Thymus (tissue), 14 donors: Measurements from ENCODE around the gene CPB1. TPM values are rescaled to one million over a fixed set of nuclear protein-coding genes. Genes with fewer than 3 reads are reported as not detected.
"Not testable (repeated sequence)": the region's sequence is repeated elsewhere in the genome, so short reads cannot be mapped to it uniquely, and the experiment has no call there.

ENCODE experiments used
- DNase-seq, 9 donors: peaks; one replicate each; pipeline ENCODE4 v3.0.0-alpha.2; 2013; ENCODE audit warnings: low spot score in 9 of 9, low read depth in 6 of 9, missing footprints in 1 of 9
- H3K27ac ChIP-seq, 2 donors: one replicate each; pipeline ENCODE4 v1.5.1; 2013; ENCODE audit warnings: control low read depth in 1 of 2, low read depth in 1 of 2, low read length in 1 of 2, mild to moderate bottlenecking in 1 of 2, moderate library complexity in 1 of 2
- H3K27me3 ChIP-seq, 2 donors: one replicate each; pipeline ENCODE4 v1.5.1; 2013; ENCODE audit warnings: low read length in 1 of 2; ENCODE audit not compliant: control insufficient read depth in 2 of 2, insufficient read depth in 1 of 2
- H3K36me3 ChIP-seq, 2 donors: one replicate each; pipeline ENCODE4 v1.5.1; 2013; ENCODE audit warnings: low read length in 1 of 2, mild to moderate bottlenecking in 1 of 2, moderate library complexity in 1 of 2; ENCODE audit not compliant: control insufficient read depth in 2 of 2, insufficient read depth in 2 of 2
- H3K4me1 ChIP-seq, 2 donors: one replicate each; pipeline ENCODE4 v1.5.1; 2013; ENCODE audit warnings: low read length in 2 of 2; ENCODE audit not compliant: control insufficient read depth in 2 of 2, insufficient read depth in 2 of 2
- H3K4me3 ChIP-seq, 2 donors: one replicate each; pipeline ENCODE4 v1.5.1; 2013; ENCODE audit warnings: low read length in 2 of 2, control low read depth in 1 of 2, mild to moderate bottlenecking in 1 of 2
- H3K9me3 ChIP-seq, 2 donors: one replicate each; pipeline ENCODE4 v1.5.1; 2013; ENCODE audit warnings: low read length in 1 of 2, mild to moderate bottlenecking in 1 of 2; ENCODE audit not compliant: control insufficient read depth in 2 of 2, insufficient read depth in 1 of 2
- WGBS: extraction: QIAGEN DNeasy Blood & Tissue Kit; methylation state at CpG from one replicate; pipeline ENCODE4 v1.1.7; 2013; 5-methylcytosine and 5-hydroxymethylcytosine counted together
- long read RNA-seq, 10 donors: transcript quantifications; one replicate each; lab custom pipeline, GENCODE V29; 2026
- polyA plus RNA-seq: library from polyadenylated mRNA; stranded (reverse); fragments of 200-250 nt; gene quantifications from one replicate; pipeline ENCODE4 v1.2.3, GENCODE V29; 2013
- total RNA-seq: library from RNA; stranded (reverse); fragments of 120-200 nt; gene quantifications from one replicate; pipeline ENCODE4 v1.2.4, GENCODE V29; 2013
- donor health status: healthy.

The CPB1 gene
- total RNA-seq (0.28 TPM), polyA plus RNA-seq (0.71 TPM)
- long read RNA-seq, donor 1 = 0 reads
- long read RNA-seq, donor 2 = 0 reads
- long read RNA-seq, donor 3 = 0 reads
- long read RNA-seq, donor 4 = 0 reads
- long read RNA-seq, donor 5 = 0 reads
- long read RNA-seq, donor 6 = 0 reads
- long read RNA-seq, donor 7 = 0 reads
- long read RNA-seq, donor 8 = 0 reads
- long read RNA-seq, donor 9, partial matches to known transcripts = 0 of 1 reads
- long read RNA-seq, donor 9, other reads (novel, unspliced or antisense) = 0 of 1 reads
- long read RNA-seq, donor 10 = 0 reads

DNA sequence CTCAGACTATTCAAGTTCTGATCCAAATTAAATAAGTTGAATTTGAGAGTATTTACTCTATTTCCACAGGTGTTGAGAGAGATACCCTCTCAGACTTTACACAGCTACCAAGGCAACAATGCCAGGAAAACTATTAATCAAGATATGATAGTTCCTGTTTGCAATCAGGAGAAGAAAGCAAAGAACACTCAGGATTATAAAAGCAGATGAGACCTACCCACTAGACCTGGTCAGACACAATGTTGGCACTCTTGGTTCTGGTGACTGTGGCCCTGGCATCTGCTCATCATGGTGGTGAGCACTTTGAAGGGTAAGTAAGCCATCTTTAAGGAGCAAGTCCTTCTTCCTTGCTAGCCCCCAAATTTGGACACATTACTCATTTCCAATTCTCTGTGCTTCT lies at the start of gene CPB1:
TSS of gene CPB1 (plus strand) at position 227 of the 400 bp plus-strand sequence. CDS start at position 240, 13 bp downstream.
- Histone ChIP-seq H3K4me1 (no peaks in the 10 kb centered on the region), H3K27me3 (no peaks in the 10 kb centered on the region), H3K27ac (no peak within 1 kb of the TSS), H3K4me3 (no peak within 1 kb of the TSS), H3K9me3 (no peaks in the 10 kb centered on the region), H3K36me3 (no peaks in the 10 kb centered on the region)
- no peak for DNase-seq

DNA sequence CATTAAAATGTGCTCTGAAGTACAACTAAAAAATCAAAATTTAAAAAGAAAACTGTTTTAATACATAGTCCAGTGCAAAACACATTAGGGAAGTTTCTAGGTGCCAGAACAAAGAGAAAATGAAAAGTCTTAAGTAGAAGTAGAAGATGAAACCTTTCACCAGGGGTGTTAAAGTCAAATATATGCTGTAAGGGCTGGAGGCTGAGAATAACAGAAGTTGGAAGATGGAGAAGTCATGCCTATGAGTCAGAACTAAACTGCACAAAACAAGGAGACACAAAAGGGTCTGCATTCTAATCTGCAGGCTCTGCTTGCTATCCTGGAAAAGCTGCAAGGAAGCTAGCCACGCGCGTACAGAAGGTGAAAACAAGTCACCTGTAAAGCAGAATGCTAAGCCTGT lies 48.7 kb upstream of the CPB1 start:
- Histone ChIP-seq H3K36me3 (no peaks in the 10 kb centered on the region), H3K9me3 (no peaks in the 10 kb centered on the region), H3K4me1 (no peaks in the 10 kb centered on the region), H3K4me3 (no peak overlapping the region), H3K27ac (no peak overlapping the region), H3K27me3 (no peaks in the 10 kb centered on the region)
- 95% methylated on average over 3 of the region's 3 CpGs for WGBS
- no peak for DNase-seq

DNA sequence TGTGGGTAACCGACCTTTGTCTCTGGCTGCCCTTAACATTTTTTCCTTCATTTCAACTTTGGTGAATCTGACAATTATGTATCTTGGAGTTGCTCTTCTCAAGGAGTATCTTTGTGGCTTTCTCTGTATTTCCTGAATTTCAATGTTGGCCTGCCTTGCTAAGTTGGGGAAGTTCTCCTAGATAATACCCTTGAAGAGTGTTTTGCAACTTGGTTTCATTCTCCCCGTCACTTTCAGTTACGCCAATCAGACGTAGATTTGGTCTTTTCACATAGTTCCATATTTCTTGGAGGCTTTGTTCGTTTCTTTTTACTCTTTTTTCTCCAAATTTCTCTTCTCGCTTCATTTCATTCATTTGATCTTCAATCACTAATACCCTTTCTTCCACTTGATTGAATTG lies 42.6 kb upstream of the CPB1 start:
- not testable (repeated sequence) for H3K27ac ChIP-seq, H3K4me3 ChIP-seq, H3K27me3 ChIP-seq, H3K36me3 ChIP-seq, DNase-seq, H3K9me3 ChIP-seq, H3K4me1 ChIP-seq
- WGBS = 85% methylated on average over 6 of the region's 6 CpGs

DNA sequence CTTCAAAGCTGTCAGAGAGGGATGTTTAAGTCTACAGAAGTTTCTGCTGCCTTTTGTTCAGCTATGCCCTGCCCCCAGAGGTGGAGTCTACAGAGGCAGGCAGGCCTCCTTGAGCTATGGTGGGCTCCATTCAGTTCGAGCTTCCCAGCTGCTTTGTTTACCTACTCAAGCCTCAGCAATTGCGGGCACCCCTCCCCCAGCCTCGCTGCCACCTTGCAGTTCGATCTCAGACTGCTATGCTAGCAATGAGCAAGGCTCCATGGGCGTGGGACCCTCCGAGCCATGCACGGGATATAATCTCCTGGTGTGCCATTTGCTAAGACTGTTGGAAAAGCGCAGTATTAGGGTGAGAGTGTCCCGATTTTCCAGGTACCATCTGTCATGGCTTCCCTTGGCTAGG lies 41.5 kb upstream of the CPB1 start:
- not testable (repeated sequence) for DNase-seq

DNA sequence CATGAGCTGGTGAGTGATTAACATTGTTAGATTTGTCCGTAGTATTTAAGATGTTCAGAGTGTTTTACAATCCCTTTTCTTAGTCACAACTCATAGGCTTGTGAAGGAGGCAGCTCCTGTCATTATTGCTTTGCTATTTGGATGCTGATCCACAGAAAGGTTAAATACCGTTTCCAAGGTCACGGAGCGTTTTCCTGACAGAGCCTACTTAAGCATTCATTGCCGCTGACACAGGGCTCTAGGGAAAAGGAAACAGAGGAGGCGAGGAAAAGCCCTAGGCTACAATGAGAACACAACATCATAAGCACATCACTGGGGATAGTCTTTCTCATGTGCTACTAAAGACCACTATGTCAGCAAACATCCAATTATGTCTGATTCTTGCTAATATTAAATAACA lies 38.5 kb upstream of the CPB1 start:
- Histone ChIP-seq H3K27me3 (no peaks in the 10 kb centered on the region), H3K4me1 (no peaks in the 10 kb centered on the region), H3K9me3 (no peaks in the 10 kb centered on the region), H3K36me3 (no peaks in the 10 kb centered on the region), H3K27ac (no peak overlapping the region), H3K4me3 (no peak overlapping the region)
- DNase-seq = no peak
- 73% methylated on average over 6 of the region's 6 CpGs for WGBS

More for the DNA sequence above, 41.5 kb upstream of the CPB1 start:
- H3K4me3 ChIP-seq, H3K4me1 ChIP-seq, H3K9me3 ChIP-seq, H3K27me3 ChIP-seq, H3K36me3 ChIP-seq, H3K27ac ChIP-seq: not testable (repeated sequence)
- WGBS = 96% methylated on average over 9 of the region's 9 CpGs

DNA sequence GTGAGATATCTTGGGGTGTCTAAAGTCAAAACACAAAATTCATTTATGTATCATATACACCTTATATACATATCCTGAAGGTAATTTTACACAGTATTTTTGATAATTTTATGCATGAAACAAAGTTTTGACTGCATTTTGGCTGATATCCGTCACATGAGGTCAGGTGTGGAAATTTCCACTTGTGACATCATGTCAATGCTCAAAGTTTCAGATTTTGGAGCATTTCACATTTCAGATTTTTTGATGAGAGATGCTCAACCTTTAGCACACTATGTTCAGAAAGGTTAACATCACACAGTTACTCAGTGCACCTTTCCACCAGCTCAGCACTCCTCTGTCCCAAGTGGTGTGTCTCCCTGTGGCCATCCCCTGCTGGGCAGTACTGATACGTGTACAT lies 37.7 kb upstream of the CPB1 start:
- no peak for DNase-seq
- Histone ChIP-seq H3K27ac (no peak overlapping the region), H3K36me3 (no peaks in the 10 kb centered on the region), H3K27me3 (no peaks in the 10 kb centered on the region), H3K4me1 (no peaks in the 10 kb centered on the region), H3K4me3 (no peak overlapping the region), H3K9me3 (no peaks in the 10 kb centered on the region)
- 88% methylated on average over 2 of the region's 2 CpGs for WGBS

DNA sequence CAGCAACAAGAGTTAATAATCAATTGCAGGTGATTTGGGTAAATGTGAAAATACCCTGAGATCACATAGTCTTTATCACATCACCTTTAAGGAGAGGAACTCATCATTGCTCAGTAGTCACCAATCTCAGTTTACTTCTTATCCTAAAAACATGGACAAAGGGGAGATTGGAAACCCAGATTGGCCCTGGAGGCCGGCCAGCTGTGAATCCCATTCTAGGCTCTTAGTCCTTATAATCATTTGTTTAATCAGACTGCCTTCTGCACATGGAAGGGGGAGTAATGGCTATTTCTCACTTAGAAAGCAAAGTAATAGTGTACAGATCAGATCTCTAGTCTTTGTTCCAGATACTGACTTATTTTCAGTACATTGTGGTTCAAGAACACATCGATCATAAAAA lies 37.2 kb upstream of the CPB1 start:
- Histone ChIP-seq H3K4me1 (no peaks in the 10 kb centered on the region), H3K4me3 (no peak overlapping the region), H3K9me3 (no peaks in the 10 kb centered on the region), H3K36me3 (no peaks in the 10 kb centered on the region), H3K27ac (no peak overlapping the region), H3K27me3 (no peaks in the 10 kb centered on the region)
- no peak for DNase-seq
- WGBS = 97% methylated on average over 2 of the region's 2 CpGs

DNA sequence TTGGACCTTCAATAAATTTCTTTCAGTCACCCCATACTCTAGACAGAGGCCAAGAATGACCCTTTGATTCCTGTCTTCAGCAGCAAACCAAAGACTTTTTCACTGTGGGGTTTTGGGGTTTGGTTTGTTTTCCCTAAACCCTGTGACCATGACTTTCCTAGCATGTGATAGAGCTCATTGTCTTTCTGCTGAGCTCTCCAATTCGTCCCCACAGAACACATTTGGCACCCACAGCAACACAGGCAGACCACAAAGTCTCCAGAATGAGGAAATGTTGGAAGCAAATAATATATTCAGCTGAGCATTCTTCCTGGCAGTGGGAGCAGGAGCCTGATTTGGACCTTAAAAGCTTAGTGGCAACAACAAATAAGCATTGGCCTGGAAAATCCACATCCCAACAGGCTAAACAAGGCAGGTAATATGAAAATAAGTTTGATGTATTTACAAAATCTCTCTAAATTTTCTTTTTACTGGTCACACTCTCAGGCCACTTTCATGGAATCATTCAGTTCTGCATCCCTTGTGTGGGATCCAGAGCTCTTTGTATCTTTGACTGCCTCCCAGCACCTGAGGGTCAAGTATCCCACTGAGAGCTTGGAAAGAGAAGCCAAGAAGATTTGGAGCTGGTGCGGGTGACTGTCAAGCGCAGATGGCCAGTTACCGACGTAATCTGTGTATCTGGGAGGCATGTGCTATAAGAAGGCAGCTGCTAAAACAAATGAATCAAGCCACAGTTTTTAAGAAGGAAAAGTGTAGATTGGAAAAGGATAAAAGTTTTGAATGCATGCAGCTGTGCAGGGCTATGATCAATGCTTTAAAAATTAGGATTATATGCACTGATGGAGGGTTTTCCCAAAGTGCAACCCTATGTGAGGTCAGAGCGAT lies 36.5 kb upstream of the CPB1 start:
- DNase-seq = no peak
- Histone ChIP-seq H3K9me3 (no peaks in the 10 kb centered on the region), H3K27me3 (no peaks in the 10 kb centered on the region), H3K27ac (no peak overlapping the region), H3K36me3 (no peaks in the 10 kb centered on the region), H3K4me3 (no peak overlapping the region), H3K4me1 (no peaks in the 10 kb centered on the region)
- WGBS = 79% methylated on average over 6 of the region's 6 CpGs

DNA sequence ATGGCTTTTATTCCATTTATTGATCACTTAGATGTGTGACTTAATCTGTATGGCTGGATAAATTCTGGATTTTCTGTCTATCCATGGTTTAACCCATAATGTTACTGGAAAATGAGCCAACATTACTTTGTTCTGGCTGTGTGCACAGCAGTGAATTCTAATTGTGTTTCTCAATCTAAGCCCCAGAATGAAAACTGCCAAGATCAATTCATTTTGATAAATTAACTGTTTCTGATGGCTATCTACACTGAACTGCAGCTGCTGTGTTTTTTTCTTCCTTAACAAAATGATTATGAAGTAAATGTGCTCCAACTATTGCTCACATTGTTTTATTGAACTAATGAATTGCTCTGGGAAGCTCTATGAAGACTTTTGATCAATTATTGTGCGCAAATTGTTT lies 35.7 kb upstream of the CPB1 start:
- WGBS = 98% methylated on average over 1 of the region's 1 CpG
- no peaks in the 10 kb centered on the region for H3K27me3 ChIP-seq

More for the DNA sequence above, 35.7 kb upstream of the CPB1 start:
- H3K9me3 ChIP-seq = no peaks in the 10 kb centered on the region
- H3K4me1 ChIP-seq = no peaks in the 10 kb centered on the region
- H3K27ac ChIP-seq = no peak overlapping the region
- no peak for DNase-seq
- H3K4me3 ChIP-seq = no peak overlapping the region
- no peaks in the 10 kb centered on the region for H3K36me3 ChIP-seq
